ENCODE results near the gene KRTAP5-1. TPM values are rescaled to one million over a fixed set of nuclear protein-coding genes. Genes with fewer than 3 reads are reported as not detected.

Gene KRTAP5-1
- total RNA-seq, 2 experiments from 2014 or later = not detected

- Histone ChIP-seq H3K4me1 (ENCODE audit: insufficient read depth, low read length, poor library complexity, severe bottlenecking) (peaks cover 1% of the 10 kb centered on the region), H3K9me3 (ENCODE audit: low read length) (no peaks in the 10 kb centered on the region), H3K9me2 (ENCODE audit: insufficient read depth, low read length) (no peaks in the 10 kb centered on the region), H4K20me1 (ENCODE audit: insufficient read depth, low read length) (no peaks in the 10 kb centered on the region), H3K36me3 (ENCODE audit: insufficient read depth, low read length) (no peaks in the 10 kb centered on the region), H3K4me3 (ENCODE audit: low read depth, low read length, poor library complexity, severe bottlenecking) (no peak overlapping the region), H3K4me2 (ENCODE audit: low read length) (no peak overlapping the region), H3K79me2 (ENCODE audit: insufficient read depth, low read depth, low read length) (no peaks in the 10 kb centered on the region), H2AFZ (ENCODE audit: low read length) (no peak overlapping the region), H3K27ac (ENCODE audit: low read depth, low read length, poor library complexity, severe bottlenecking) (no peak overlapping the region)
- no peak for DNase-seq (ENCODE audit: low spot score)
- intact Hi-C loops (cut with micrococcal nuclease; ENCODE audit: unreplicated experiment) = no loop called here
- TF ChIP-seq EZH2phosphoT487 (IDR thresholded peaks at IDR 0.05; ENCODE audit: borderline replicate concordance, low read depth, low read length) = no peak
- TF ChIP-seq CTCF (conservative IDR thresholded peaks at IDR 0.05; ENCODE audit: low read length) = no peak
- ChIA-PET POLR2A (no interaction called here), CTCF (ENCODE audit: unreplicated experiment) (no interaction called here)
- BruUV-seq (replicated peaks) = no TSS peak
Measured at GRCh38 chr11:1567721-1568100, 17.4 kb downstream of the KRTAP5-1 start.

- TF ChIP-seq EZH2phosphoT487 (IDR thresholded peaks at IDR 0.05; ENCODE audit: borderline replicate concordance, low read depth, low read length) (no peak), CTCF (conservative IDR thresholded peaks at IDR 0.05; ENCODE audit: low read length) (no peak)
- CTCF ChIA-PET (ENCODE audit: unreplicated experiment) = no interaction called here
- intact Hi-C loops (cut with micrococcal nuclease; ENCODE audit: unreplicated experiment) = no loop called here
- Histone ChIP-seq H3K9me3 (ENCODE audit: low read length) (no peaks in the 10 kb centered on the region), H3K27ac (ENCODE audit: low read depth, low read length, poor library complexity, severe bottlenecking) (no peak overlapping the region), H2AFZ (ENCODE audit: low read length) (no peak overlapping the region), H3K4me2 (ENCODE audit: low read length) (no peak overlapping the region), H3K4me3 (ENCODE audit: low read depth, low read length, poor library complexity, severe bottlenecking) (no peak overlapping the region), H3K9me2 (ENCODE audit: insufficient read depth, low read length) (no peaks in the 10 kb centered on the region), H3K79me2 (ENCODE audit: insufficient read depth, low read depth, low read length) (no peaks in the 10 kb centered on the region), H3K4me1 (ENCODE audit: insufficient read depth, low read length, poor library complexity, severe bottlenecking) (no peaks in the 10 kb centered on the region), H4K20me1 (ENCODE audit: insufficient read depth, low read length) (no peaks in the 10 kb centered on the region), H3K36me3 (ENCODE audit: insufficient read depth, low read length) (no peaks in the 10 kb centered on the region)
- POLR2A ChIA-PET = no interaction called here
- no TSS peak for BruUV-seq (replicated peaks)
- DNase-seq (ENCODE audit: low spot score) = no peak
Measured at GRCh38 chr11:1567052-1567720, 17.9 kb downstream of the KRTAP5-1 start.

GRCh38 chr11:1566381-1567051 lies 18.6 kb downstream of the KRTAP5-1 start:
- no peaks in the 10 kb centered on the region for H3K79me2 ChIP-seq (ENCODE audit: insufficient read depth, low read depth, low read length)
- H3K4me1 ChIP-seq (ENCODE audit: insufficient read depth, low read length, poor library complexity, severe bottlenecking) = no peaks in the 10 kb centered on the region
- no peaks in the 10 kb centered on the region for H3K36me3 ChIP-seq (ENCODE audit: insufficient read depth, low read length)
- H3K9me3 ChIP-seq (ENCODE audit: low read length) = no peaks in the 10 kb centered on the region
- H3K4me3 ChIP-seq (ENCODE audit: low read depth, low read length, poor library complexity, severe bottlenecking) = no peak overlapping the region
- intact Hi-C loops (cut with micrococcal nuclease; ENCODE audit: unreplicated experiment) = no loop called here
- no peak overlapping the region for H3K27ac ChIP-seq (ENCODE audit: low read depth, low read length, poor library complexity, severe bottlenecking)
- POLR2A ChIA-PET = no interaction called here
- H2AFZ ChIP-seq (ENCODE audit: low read length) = no peak overlapping the region
- CTCF ChIA-PET (ENCODE audit: unreplicated experiment) = no interaction called here
- TF ChIP-seq CTCF (conservative IDR thresholded peaks at IDR 0.05; ENCODE audit: low read length) = no peak
- TF ChIP-seq EZH2phosphoT487 (IDR thresholded peaks at IDR 0.05; ENCODE audit: borderline replicate concordance, low read depth, low read length) = no peak
- H3K9me2 ChIP-seq (ENCODE audit: insufficient read depth, low read length) = no peaks in the 10 kb centered on the region
- no peaks in the 10 kb centered on the region for H4K20me1 ChIP-seq (ENCODE audit: insufficient read depth, low read length)
- no peak overlapping the region for H3K4me2 ChIP-seq (ENCODE audit: low read length)
- DNase-seq (ENCODE audit: low spot score) = no peak
- BruUV-seq (replicated peaks) = no TSS peak

All from OCI-LY7 (cell line).